SU-DHL-6 (cell line): ENCODE data around the gene H3-3A.

ENCODE experiments used
- CTCF ChIP-seq: fragments of 200-600 bp; sonication (generic); IDR thresholded peaks from one replicate; pipeline ENCODE4 v1.5.1; 2017; ENCODE audit warnings: antibody characterized with exemption, mild to moderate bottlenecking, low read length, moderate library complexity; ENCODE audit not compliant: insufficient read depth, poor library complexity, severe bottlenecking
- EZH2phosphoT487 ChIP-seq: fragments of 200-600 bp; sonication (generic), shearing (Covaris generic); conservative IDR thresholded peaks from 2 replicates; pipeline ENCODE4 v1.6.1; 2018; ENCODE audit warnings: mild to moderate bottlenecking, antibody characterized with exemption, low read length, moderate library complexity, mixed read lengths

GRCh38 chr1:226076378-226076777 lies 13.9 kb downstream of the H3-3A start:
- TF ChIP-seq CTCF, result no peak
- no peak for TF ChIP-seq EZH2phosphoT487
